ENCODE data around the gene LSM10. TPM values are rescaled to one million over a fixed set of nuclear protein-coding genes. Genes with fewer than 3 reads are reported as not detected.

Gene LSM10
- total RNA-seq, 2 donors from 2014 or later: 24.1 to 24.2 TPM

DNA sequence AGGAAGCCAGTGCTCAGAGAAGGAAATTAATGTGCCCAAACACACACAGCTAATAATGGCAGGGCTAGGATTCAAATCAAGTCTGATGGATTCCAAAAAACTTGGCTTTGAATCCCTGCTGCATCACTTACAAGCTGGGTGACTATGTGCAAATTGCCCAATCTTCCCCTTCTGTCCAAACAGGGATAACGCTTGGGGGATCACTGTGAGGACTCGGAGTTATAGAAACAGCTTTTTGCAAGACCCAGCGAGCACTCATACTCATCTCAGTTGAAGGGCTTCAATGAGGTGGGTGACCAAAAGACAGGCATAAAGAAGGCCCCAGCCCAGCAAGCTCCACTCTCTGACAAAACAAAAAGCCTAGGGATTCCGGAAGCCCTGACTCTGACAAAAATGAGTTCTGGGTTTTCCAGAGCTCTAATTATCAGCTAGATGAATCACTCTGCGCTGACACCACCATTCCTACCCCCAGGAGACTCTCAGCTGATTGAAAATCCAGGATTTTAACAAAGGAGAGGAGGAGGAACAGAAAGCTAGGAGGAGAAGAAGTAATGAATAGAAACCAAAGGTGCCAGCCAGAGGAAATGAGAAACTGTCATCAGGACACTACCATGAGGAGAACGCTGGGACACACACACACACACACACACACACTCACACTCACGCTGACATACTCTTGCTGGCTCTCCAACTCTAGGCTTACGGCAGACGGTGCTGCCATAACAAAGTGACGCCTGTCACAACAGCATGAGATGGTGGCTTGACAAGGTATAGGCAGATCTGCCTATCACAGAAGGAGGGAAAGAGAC is 10.4 kb downstream of the LSM10 start:
- intact Hi-C loops (cut with DNase I, micrococcal nuclease): no loop called here
- DNase-seq: peak in 1 of 2 donors; percentile 52
- ATAC-seq: no peak

DNA sequence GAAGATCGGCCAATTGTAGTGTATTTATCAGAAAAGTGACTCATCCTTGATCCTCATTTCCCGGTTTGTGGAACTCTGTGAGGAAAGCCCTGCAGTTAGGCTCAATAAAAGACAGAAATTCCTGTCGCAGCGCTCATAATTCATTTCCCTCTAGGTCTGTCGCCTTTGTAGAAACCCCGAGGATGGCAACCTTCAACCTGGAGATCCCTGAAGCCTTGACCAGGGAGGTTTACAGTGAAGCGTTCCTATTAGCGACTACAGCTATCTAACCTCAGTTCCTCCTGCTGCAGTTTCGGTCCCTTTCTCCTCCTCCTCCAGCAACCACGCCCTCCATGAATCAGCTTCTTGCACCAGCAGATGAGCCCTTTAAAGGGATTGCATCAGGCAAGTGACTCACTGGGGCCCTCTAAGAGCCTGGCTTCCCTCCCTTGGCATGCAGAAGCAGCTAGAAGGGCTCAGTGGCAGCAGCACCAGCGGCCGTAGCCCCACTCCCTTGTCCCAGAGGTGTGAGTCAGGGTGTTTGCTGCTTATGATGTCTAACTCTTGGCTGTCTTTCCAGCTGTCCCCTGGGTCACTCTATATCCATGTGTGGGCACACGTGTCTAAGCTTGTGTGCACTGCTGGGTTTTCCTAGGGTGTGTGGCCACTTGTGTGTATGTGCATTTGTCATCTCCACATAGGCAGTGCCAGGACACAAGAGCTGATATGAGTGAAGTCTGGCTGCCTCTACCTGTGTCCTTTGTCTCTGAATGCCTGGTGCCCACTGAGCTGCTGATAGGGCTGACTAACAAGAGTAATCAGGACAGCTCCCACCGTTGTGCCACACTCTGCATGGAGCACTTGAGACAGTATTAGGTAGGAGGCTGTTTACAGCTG is 11.2 kb downstream of the LSM10 start:
- intact Hi-C loops (cut with DNase I, micrococcal nuclease): no loop called here
- ATAC-seq: peak; percentile 71
- DNase-seq: peak; percentile 86 to 98

GRCh38 chr1:36385410-36386264 is 12.1 kb downstream of the LSM10 start, which contains the start of gene STK40:
STK40 (minus strand) TSS chr1:36385924; CDS start chr1:36361332, 24,592 bp downstream.
- intact Hi-C loops (cut with DNase I, micrococcal nuclease): no loop called here
- peak; percentile 79 for ATAC-seq
- peak; percentile 98 to 99 for DNase-seq

- ATAC-seq: peak; percentile 43
- intact Hi-C loops (cut with DNase I, micrococcal nuclease): no loop called here
- peak; percentile 86 to 89 for DNase-seq
Measured at GRCh38 chr1:36384542-36385409, 12.9 kb downstream of the LSM10 start.

DNA sequence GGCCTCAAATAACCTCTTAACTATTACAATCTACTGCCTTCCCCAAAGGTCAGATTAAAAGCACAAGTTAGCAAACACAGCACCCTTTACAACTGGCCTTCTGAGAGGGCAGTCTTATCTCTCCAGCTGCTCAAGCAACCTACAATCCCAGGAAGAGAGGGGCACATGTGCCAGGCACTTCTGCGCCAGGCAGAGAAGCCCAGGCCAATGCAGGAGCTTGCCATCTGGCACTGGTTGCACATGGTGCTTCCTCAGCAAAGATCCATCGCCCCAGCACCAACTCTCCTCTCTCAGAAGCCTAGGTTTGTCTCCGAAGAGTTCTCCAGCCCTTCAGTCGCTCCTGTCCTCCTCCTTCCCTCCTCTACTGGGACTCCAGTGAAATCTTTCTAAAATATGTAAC is 14.5 kb downstream of the LSM10 start:
- no peak for ATAC-seq
- DNase-seq: no peak
- intact Hi-C loops (cut with DNase I, micrococcal nuclease): no loop called here

DNA sequence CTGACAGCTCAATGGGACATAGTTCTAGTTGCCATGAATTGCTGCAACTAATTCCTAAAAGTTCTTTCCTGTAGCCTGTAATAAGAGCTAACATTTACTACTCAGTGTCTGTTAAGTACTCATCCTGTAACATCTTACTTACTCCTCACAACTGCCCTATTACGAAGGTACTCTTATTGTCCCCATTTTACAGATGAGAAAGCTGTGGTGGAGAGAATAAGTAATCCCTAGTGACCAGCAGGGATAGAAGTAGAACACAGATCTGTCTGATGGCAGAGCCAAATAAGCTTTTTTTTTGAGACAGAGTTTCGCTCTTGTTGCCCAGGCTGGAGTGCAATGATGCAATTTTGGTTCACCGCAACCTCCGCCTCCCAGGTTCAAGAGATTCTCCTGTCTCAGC is 15.0 kb downstream of the LSM10 start:
- DNase-seq: no peak
- ATAC-seq: no peak
- intact Hi-C loops (cut with DNase I, micrococcal nuclease): no loop called here

GRCh38 chr1:36382231-36382630 is 15.5 kb downstream of the LSM10 start:
- intact Hi-C loops (cut with DNase I, micrococcal nuclease): no loop called here
- no peak for ATAC-seq

GRCh38 chr1:36381405-36381804 is 16.3 kb downstream of the LSM10 start:
- intact Hi-C loops (cut with DNase I, micrococcal nuclease): no loop called here
- DNase-seq (no peak), ATAC-seq (no peak)

More at GRCh38 chr1:36382231-36382630, 15.5 kb downstream of the LSM10 start:
- no peak for DNase-seq

DNA sequence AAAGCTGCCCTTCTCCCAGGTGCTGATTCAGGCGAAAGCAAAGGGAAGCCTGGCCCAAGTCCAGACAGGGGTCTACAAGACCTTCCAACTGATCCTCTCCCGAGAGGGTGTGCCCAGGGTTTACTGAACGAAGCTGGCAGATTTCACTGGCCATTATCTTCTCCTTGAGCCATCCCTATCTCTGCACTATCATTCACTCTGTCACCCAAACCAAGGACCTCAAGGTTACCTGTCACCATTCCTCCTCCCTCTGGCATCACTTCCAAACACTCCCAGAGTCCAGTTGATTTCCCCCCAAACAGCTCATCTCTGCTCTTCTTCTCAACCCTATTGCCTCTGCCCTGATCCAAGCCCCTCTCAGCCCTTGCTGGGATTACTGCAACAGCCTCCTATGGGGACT is 16.9 kb downstream of the LSM10 start:
- intact Hi-C loops (cut with DNase I, micrococcal nuclease): no loop called here
- no peak for ATAC-seq
- DNase-seq: no peak

- no peak for ATAC-seq
- intact Hi-C loops (cut with DNase I, micrococcal nuclease): no loop called here
- DNase-seq: no peak
Measured at GRCh38 chr1:36380143-36380619, 17.5 kb downstream of the LSM10 start.

DNA sequence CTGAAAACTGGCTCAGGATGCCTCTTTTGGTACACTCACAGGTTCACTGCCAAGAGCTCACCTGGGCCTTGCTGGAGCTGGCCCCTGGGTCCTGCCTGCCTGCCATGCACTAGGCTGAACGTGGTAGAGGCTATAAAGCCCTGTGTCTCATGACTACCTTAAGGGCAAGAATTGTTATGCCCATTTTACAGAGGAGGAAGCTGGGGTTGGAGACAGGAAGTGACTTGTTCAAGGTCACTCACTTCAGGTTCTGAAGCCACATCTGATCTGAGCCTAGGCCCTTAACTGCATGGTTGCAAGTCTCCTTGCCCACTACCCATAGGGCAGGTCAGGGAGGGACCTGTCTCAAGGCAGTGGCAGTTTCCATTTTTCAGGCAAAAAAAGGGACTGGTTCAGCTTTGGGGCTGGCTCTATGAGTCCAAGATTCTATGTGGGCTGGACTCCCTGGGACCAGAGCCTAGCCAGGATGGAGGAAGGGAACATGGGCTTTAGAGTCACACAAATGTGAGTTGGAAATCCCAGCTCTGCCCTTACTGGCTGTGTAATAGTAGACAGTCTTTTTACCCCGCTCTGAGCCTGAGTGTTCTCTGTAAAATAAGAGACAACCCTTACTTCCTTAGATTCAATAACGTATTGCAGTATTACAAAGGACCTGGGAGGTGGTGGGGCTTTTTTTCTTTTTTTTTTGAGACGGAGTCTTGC is 19.8 kb downstream of the LSM10 start:
- ATAC-seq: no peak
- no peak for DNase-seq
- intact Hi-C loops (cut with DNase I, micrococcal nuclease): no loop called here

DNA sequence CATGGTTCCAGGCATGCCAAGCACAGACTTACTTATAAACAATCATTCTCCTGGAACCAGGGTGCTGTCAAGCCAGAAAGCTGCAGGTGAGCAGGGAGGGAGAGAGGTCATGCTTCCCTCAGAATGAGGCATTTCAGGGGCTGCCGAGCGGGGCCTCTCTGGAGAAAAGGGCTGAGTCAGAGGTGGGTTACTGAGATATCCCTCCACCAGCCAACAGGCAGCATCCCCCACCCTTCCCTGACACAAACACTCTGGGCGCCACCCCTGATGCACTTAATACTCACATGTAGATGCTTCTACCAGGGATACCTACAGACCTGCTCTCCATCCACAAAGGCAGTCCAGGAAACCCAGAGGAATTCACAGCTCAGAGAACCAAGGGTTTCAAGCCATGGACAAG is 25.1 kb downstream of the LSM10 start:
- ATAC-seq (no peak), DNase-seq (no peak)
- intact Hi-C loops (cut with DNase I, micrococcal nuclease): no loop called here

DNA sequence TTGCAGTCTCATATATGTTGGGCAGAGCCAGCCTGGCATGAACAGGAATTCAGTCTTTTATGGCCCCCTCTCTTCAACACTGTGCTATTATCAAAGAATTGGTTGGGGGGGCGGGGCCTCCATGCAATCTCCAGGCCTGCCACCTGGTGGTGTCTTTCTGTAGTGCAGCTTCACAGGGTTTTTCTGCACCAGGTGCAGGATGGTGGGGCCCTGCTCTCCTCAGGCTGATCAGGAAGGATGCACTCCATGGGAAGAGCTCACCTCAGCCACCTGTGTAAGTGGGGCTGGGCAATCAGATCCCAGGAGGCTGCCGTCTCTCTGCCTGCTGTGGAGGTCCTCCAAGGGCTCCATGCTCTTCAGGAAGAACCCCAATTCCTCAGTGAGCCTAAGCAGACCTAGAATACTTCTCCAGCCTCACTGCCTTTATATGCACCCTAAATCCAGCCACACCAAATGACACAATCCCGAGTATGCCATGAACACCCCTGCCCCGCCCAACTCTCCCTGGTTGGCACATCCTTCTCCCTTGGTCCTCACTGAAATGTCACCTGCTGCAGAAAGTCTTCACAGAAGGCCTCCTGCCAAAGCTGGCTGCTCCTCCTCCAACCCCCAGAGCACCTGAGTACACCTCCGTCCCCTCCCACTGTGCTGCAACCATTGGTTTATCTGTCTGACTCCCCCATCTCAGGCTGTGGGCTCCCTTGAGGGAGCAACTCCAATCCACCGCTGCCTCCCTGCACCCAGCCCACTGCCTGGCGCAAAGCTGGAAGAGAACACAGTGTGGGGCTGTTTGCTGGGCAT is 28.4 kb downstream of the LSM10 start:
- peak; percentile 56 for ATAC-seq
- peak; percentile 73 to 93 for DNase-seq
- intact Hi-C loops (cut with DNase I, micrococcal nuclease): no loop called here

DNA sequence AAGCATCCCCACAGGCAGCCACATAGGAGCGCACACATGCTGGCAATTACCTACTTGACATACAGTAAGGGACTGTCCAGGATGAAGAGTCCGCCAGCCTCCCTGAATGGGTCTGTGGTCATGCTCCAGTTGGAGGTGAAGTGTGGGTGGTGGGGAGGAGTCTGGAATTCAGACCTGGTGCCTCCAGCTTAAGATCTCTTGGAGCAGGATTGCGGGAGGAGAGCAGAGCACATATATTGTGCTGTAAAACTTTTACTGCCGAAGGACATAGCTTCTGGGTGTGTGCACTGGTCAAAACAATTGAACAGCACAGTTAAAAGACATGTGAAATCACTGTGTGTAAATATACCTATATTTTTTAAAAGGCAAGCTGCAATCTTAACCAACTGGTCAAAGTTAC is 29.9 kb downstream of the LSM10 start:
- no peak for DNase-seq
- intact Hi-C loops (cut with DNase I, micrococcal nuclease): no loop called here
- peak; percentile 87 for ATAC-seq

DNA sequence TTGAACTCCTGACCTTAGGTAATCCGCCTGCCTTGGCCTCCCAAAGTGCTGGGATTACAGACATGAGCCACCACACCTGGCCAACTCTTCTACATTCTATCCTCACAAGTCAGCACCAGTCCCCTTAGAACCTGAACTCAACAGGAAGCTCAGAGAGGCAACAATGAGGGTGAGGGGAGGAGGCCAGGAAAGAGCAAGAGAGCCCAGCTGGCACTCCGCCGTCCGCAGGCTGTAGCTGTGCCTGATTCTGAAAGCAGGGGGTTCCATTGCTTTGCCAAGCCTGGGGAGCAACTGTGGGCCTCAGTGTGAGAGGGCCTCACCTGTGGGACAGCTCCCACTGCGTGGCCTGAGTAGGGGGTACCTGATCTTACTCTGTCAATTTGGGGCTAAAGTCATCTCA is 30.6 kb downstream of the LSM10 start:
- ATAC-seq (no peak), DNase-seq (no peak)
- intact Hi-C loops (cut with DNase I, micrococcal nuclease): no loop called here

DNA sequence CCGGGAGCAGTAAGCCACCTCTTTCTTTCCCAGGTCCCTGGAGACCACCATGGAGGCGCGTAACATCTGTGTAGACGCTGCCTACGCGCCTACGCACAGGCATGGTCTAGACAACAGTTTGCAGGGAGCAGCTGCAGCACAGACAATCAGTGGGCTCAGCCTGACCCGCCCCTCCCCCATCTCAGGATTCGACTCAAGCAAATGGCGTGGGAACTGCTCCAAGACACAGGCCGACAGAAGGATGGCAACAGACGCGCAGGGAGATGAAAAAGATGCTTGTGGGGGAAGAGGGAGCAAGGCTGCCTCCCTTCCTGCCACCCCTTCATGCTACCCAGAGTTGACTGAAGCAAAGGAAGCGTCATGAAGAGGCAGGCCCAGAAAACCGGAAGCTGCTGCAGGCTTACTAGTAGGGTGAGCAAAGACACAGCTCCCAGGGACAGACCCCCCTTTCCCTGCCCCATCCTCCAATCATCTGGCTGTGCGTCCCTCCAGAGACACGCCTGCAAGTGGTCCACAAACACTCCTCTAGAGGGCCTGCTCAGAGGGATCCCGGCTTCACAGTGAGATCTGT is 31.5 kb downstream of the LSM10 start:
- peak in 1 of 2 donors; percentile 50 for DNase-seq
- no peak for ATAC-seq
- intact Hi-C loops (cut with DNase I, micrococcal nuclease): no loop called here

Measured in left colon (tissue), 2 donors.